Measurements from ENCODE around the gene KRTAP10-3.
"Not testable (repeated sequence)": the region's sequence is repeated elsewhere in the genome, so short reads cannot be mapped to it uniquely, and the experiment has no call there.

KRTAP10-3 gene

DNA sequence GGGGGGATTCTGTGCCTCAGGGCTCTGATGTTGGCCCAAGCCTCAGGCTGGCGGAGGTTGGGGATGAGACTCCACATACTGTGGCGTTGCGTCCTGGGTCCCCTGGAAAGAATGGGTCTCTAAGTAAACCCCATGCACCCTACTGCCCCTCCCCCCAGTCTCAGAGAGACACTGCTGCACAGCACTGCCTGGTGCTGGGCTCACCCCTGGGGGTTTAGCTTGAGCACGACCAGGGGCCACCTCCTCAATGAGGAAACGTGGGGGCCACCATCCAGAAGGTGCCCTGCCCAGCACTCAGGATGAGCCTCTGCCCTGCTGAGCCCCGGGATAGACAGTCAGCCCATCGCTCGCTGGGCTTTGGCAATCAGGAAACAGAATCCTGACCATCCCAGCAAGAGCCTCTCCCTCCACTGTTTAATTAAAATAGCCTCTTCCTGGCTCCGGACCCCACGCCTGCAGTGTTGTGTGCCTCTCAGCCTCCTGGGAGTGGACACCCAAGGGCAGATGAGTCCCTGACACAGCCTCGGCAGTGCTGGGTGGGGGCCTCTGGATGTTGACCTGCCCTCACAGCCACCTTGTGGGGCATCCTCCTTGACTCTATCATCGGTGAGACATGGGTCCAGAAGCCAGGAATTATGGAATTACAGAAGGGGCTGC lies 11.4 kb upstream of the KRTAP10-3 start:
- DNase-seq = no peak

DNA sequence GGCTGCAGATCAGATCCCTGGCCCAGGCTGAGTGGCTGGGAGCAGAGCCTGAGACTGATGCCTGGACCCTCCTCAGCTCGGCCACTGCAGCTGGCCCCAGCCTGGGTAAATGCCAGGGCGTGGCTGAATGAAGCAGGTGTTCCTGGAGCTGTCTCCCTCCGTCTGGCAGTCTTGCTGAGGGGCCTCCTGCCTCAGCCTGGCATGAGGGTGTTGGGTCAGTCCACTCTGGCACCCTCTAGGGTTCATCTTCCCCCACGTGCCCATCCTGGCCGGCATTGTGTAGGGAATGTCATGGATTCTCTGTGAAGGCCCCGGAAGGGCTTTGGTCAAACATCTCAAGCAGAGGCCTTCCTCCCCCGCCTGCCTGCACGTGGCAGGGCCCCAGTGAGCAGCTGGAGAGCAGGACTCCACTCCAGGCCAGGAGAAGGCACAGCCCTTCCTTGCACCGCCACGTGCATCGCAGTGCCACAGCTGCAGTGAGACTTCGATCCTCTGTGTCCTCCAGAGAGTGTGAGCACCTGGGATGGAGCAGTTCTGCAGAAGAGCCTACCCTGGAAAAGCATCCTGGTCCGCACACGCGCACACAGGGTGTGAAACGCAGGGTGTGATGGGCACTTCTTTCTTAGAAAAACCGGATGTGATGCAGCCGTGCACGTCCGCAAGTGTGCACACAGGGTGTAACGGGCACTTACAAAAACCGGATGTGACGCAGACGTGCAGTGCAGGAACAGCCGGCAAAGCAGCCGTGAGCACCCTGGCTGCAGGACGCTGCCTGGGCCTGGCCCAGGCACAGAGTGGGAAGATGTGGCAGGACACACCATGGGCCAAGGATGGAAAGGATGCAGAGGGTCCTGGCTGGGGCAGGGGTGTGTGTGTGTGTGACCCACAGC lies 10.3 kb upstream of the KRTAP10-3 start:
- DNase-seq = no peak

DNA sequence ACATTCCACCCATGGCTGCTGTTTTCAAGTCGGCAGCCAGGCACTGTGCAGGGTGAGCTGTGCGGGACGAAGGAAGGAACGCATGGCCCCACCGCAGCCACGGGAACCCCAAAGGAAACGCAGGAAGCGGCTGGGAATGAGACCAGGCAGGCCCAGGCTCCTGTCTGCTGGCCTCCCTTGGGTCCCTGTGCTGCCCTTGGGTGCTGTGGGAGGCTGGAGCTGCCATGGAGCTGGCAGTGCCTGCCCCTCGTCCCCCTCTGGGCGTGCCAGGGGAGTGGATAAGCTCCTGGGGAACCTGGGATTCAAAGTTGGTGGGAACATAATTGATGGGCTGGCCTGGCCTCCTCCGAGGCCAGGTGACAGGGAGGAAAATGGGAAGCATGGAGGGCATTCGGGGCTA lies 9.7 kb upstream of the KRTAP10-3 start:
- DNase-seq = no peak

DNA sequence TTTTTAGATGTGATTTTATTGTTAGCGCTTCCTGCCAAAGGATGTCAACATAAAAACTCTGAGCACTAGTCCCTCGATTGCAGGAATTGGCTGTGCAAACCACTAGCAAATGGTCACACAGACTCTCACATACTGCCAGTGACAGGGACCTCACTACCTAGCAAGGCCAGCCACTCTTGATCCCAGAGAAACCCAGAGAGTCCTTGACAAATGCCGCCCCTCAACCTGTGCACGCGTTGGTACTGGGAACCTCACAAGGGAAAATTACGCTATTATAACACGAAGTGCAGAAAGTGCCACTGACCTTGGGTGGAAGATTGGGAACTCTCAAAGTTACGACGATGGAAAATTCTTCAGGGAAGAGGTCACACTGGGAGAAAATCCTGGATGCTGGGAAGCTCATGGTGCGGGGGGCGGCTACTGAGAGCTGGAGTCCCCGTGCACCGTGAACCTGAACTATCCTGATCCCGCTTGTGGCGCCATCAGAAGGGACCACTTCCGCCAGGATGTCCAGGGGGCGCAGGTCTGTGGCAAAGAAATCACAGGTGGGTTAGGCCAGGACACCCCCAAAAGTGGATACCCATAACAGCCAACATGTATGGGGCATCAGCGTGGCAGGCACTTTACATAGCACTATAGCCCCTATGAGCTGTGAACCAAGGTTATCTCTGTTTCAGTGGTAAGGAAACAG lies 9.0 kb upstream of the KRTAP10-3 start:
- DNase-seq = no peak

DNA sequence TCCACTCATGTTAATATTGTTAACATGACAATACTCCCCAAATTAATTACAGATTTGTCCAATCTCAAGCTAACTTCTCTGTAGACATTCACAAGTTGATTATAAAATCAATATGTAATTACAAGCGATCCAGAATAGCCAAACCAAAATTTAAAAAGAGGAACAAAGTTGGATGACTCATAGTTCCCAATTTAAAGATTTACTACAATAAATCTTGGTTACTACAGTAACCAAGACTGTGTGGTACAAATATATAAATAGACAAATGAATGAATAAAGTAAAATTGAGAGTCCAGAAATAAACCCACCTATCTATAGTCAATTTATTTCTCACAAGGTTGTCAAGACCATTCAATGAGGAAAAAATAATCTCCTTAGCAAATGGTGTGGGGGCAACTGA lies 7.8 kb upstream of the KRTAP10-3 start:
- DNase-seq = no peak

DNA sequence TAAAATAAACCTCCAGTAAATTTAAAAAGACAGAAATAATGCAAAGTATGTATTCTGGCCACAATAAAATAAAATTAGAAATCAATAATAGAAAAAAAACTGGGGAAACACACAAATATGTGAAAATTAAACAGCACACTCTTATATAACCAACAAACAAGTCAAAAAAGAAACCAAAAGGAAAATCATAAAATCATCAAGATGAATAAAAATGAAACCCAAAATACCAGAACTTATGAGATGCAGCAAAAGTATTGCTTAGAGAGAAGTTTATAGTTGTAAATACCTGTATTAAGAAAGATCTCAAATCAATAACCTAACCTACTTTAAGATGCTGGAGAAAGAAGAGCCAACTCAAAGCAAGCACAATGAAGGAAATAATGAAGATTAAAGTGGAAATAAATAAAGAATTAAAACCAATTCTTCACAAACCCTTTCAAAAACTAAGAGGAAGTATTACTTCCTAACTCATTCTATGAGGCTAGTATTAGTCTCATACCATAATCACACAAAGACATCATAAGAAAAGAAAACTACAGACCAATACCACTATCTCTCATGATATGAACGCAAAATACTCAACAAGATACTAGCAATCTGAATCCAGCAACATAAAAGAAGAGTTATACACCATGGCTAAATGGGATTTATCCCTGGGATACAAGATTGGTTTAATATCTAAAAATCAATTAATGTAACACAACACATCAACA lies 6.4 kb upstream of the KRTAP10-3 start:
- no peak for DNase-seq

DNA sequence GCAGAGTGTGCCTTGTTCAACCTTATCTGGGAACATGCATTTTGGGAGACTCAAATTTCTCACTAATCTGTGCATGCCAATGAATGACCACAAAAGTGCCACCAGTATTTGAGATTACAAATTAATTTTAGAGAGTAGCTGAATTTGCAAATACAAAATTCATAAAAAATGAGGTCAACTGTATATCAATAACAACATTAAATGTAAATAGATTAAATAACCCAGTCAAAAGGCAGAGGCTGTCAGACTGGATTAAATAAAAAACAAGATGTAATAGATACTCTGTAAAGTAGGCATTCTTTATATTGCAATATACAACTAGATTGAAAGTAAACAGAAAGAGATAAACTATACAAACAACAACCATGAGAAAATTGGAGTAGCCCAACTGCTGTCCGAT lies 5.5 kb upstream of the KRTAP10-3 start:
- DNase-seq = no peak

DNA sequence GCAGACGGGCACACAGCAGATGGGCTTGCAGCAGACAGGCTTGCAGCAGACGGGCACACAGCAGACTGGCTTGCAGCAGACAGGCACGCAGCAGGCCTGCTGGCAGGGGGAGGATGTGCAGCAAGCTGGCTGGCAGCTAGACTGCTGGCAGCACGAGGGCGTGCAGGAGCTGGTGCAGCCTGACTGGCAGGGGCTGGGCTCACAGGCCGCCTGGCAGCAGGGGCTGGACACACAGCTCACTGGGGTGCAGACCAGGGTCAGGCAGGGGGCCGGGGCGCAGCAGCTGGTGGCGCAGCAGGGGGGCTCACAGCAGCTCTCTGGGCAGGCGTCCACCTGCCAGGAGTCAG lies 293 bp downstream of the KRTAP10-3 start:
- DNase-seq = not testable (repeated sequence)

DNA sequence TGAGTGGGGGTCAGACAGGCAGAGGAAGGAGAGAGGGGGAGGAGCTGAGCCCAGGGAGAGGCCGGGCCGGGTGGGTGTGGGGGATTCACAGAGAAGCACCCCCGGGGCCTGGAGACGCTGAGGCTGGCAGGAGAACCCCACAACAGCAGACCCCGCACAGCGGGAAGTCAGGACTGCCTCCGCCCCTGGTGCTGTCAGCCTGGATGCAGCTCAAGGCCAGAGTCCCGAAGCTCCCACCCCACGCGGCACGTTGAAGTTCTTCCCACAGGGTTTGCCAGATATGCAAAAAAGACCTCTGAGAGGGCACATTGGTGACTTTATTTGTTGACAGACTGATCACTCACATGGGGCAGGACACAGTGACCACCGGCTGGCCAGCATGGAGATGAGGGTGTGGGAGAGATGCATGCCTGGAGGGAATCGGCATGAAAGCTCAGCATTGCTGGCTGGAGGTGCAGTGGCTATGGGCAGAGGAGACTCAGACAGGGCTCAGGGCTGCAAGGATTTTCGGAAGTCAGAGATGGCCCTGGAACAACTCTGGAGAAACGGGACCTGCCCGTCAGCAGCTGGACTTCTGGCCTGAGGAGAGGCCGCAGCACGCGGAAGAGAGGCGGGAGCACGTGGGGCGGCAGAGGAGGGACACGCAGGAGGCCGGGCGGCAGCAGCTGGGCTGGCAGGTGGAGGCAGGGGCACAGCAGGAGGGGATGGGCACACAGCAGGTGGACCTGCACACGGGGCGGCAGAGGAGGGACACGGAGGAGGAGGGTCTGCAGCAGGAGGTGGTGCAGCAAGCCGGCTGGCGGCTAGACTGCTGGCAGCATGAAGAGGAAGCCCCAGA lies 885 bp downstream of the KRTAP10-3 start:
- no peak for DNase-seq

DNA sequence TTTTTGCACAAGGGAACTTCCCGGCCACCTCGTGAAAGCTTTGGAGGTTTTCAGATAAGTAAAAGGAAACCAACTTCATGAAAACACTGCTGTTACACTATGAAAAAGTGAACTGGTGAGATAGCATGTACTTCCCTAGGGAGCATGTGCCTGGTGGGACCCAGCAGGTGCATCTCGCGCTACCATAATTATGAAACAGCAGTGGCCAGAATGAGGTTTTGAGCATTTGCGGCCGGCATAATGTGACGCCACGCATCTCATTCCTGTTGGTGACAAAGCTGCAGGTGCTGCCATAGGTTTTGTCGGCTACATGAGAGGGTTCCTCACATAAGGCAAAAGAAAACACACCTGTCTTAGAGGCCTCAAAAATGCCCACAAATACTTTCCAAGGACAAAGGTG lies 1.7 kb downstream of the KRTAP10-3 start:
- DNase-seq = no peak

DNA sequence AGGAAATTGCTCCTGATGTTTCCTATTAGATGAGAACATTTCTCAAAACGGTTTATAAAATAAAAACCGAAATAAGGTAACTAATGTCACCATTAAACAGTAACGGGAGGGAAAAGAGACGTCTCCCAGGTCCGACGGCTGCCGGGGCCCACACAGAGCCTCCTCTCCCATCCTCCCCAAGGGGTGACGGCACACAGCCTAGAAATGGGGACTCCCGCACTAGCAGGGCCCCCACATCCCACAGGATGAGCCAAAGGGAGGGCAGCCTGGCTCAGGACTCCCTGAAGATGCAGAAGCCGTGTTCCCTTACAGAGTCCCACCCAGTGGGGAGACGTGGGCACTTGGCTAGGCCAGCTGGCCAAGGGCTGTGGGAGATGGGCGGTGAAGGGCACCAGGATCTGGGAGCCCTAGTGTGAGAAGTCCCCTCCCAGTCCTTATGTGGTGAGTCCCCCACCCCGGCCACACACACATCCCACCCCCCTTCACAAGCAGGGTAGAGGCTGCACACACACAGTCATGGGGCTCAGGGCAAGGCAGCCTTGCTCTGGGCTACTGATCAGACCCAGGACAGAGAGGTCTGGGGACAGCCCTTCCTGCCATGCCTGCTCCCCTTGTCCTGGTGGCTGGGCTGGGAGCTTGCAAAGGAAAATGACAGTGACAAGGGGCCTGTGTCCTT lies 3.3 kb downstream of the KRTAP10-3 start:
- no peak for DNase-seq

DNA sequence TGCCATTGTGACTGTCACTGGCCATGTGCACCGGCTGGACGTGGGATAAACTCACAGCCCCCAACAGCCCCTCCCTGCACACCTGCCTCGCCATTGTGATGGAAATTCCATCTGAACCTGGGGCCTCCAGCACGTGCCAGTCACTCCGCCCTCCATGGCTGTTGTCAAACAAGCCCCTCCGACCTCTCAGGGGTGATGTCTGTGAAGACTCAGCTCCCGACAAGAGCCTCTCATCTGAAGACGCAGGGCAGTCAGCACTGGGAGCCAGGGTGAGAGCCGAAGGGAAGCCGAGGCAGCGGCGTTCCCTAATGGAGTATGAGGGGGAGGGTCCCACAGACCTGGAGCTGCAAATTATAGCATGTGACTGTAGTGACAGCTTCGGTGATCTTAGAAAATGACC lies 5.9 kb downstream of the KRTAP10-3 start:
- DNase-seq = no peak

DNA sequence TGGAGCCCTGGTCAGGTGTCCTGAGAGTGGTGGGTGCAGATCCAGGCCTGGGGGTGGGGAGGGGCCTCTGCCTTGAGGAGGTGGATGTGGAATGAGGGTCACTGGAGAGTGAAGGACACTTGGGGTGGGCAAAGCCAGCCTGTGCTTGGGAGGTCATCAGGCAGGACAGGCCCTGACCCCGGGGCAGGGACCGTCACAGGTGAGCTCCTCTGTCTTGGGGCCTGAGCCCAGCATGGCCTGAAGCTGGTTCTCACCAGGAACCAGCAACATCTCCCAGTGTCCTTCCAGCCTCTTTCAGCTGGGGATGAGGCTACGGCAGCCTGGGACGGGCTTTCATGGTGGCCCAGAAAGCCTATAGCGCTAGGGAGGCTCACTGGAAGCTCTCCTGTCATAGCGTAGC lies 6.5 kb downstream of the KRTAP10-3 start:
- no peak for DNase-seq

DNA sequence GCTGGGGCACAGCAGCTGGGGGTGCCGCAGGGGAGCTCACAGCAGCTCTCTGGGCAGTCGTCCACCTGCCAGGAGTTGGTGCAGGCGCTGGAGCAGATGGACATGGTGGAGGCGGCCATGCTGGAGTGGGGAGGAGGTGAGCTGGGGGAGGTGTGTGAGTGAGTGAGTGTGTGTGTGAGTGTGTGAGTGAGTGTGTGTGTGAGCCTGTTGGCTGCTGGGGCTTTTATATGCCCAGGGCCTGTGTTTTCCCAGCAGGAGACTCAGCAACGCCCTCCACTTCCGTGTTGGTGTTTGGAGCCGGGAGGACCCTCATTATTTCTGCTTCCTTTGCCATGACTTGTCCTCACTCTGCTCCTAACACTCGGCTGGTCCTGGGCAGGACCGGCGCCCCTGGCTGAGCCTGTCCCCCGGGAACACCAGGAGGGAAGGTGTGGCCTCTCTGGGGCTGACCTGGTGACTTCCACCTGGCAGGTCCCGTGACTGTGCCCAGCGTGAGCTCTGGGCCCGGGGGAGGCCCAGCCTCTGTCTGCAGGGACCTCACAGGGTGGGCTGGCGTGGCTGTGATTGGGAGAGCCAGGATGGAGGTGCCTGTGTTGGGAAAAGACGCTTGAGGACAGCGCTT lies 7.1 kb downstream of the KRTAP10-3 start, which contains the start of gene KRTAP10-2:
KRTAP10-2 (minus strand) TSS at position 166 of the 622 bp plus-strand sequence; CDS start at position 119, 47 bp downstream.
- DNase-seq = no peak

DNA sequence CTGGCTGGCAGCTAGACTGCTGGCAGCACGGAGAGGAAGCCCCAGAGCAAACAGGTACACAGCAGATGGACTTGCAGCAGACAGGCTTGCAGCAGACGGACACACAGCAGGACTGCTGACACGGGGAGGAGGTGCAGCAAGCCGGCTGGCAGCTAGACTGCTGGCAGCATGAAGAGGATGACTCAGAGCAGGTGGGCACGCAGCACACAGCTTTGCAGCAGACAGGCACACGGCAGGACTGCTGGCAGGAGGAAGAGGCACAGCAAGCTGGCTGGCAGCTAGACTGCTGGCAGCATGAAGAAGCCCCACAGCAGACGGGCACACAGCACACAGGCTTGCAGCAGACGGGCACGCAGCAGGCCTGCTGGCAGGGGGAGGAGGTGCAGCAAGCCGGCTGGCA lies 7.8 kb downstream of the KRTAP10-3 start:
- no peak for DNase-seq

DNA sequence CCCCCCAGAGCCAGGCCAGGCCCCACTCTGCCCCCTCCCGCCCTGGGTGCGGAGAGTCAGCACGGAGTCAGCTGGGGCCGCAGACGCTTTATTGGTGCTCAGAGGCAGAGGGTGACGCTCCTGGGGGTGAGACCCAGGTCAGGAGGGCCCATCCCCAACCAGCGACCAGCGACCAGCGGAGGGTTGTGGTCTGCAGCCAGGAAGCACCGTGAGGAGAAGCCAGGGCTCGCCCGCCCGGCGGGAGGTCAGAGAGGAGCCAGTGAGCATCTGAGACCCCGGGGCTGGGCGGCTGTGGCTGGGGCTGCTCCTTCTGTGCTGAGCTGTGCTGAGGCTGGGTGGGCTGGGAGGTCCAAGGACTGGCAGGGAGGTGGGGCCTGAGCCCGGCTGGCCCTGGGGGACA lies 8.3 kb downstream of the KRTAP10-3 start:
- not testable (repeated sequence) for DNase-seq

DNA sequence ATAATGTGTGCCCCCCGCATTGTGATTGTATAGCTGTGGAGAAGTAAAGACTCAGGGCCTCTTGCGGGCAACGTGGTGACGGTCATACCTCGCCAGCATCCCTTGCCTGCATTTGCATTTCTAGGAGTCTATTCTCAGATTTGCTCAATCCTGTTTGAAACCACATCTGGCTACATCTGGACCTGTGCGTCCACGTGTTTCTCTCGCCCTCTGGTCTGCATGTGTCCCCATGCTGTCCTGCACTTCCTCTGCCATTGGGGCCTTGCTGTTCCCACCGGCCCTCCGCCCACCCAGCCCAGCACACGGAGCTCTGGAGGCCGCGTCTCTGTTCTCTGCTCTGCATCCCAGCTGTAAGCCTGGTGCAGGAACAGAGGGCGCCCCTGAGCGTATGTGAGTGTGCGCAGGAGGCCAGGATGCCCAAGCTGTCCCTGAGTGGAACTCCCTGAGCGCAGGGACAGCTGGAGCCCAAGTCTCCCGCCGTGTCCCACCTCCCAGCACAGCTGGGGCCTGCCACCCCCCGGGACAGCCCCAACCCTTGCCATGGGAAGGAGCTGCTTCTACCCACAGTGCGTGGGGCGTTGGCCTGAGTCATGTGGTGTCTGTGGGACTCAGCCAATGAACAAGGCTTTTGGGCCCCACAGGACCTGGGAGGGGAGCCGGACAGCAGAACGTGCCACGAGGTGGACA lies 8.9 kb downstream of the KRTAP10-3 start:
- DNase-seq = no peak

DNA sequence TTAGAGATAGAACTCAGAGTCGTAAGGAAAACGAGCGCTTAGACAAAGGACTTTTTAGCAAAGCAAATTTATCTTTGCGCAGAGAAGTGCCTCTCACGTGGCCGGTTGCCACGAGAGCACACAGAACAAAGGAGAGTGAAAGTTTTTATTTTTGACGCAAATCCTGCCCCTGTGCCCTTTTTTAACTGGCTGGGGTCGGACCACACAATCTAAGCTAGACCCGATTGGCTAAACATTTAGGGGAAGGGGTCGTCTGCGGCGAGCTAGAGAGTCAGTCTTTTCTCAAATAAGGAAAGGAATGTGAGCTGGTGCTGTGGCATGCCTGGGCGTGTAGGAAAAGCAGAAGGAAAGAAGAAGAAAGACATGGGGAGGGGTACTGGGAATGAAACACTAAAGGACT lies 9.7 kb downstream of the KRTAP10-3 start:
- no peak for DNase-seq

DNA sequence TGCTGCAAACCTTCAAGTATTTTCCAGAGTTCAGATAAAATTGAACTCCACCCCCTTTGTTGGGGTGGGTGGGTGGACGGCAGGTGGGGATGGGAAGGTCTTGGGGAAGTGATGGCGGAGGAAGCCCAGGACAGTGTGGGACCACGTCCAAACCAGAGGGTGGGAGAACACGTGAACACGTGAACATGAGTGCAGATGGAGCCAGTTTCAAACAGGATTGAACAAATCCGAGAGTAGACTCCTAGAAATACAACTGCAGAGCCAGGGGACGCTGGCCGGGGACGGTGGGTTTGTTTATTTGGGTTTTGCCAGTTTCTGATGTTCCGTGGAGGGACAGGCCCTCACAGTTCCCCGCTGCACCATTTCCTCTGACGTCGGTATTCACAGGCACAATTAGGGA lies 10.2 kb downstream of the KRTAP10-3 start:
- no peak for DNase-seq

DNA sequence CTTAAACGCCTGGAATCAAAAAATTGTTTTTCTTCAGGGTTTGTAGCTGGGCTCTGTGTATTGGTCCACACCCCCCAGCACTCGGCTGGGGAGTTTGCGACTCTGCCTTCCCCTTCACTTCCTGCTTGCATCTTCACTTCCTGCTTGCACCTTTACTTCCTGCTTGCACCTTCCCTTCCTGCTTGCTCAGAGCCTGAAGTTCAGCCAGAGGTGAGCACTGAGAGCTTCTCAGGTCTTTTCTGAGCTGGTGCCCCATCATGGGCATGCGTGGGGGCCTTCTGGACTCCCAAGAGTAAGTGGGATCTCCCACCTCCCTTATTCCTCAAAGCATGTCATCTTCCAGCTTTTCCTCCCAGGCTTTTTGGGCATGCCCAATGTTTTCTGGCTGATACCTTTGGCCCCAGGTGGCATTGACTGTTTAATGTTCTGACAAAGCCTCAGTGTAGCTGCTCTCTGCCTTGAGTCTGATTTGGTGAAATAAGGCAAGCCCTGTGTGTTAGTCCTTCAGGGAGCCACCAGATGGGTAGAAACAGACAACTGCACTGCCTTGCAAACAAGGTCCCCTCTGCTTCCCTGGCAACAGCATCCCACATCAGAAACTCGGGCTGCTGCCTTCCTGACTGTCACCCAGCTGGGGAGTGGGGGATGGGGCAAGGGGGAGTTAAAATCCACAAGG lies 10.8 kb downstream of the KRTAP10-3 start:
- no peak for DNase-seq

Measured in NCI-H446 (cell line).